Progenitor cell of endocrine pancreas (in vitro differentiated cells): Measurements from ENCODE around the gene STK35. TPM values are rescaled to one million over a fixed set of nuclear protein-coding genes. Genes with fewer than 3 reads are reported as not detected.
A peak's percentile ranks its signal among the peaks of the same experiment; 100 is the strongest.

ENCODE experiments used
- DNase-seq: peaks from one replicate; pipeline ENCODE4 v3.0.0; 2021; ENCODE audit warnings: low spot score; ENCODE audit not compliant: unreplicated experiment
- H3K27ac Mint-ChIP-seq: 2 replicates; pipeline ENCODE4 v1.8.0; 2021; ENCODE audit warnings: mild to moderate bottlenecking, moderate library complexity, mixed read lengths
- H3K27me3 Mint-ChIP-seq: 2 replicates; pipeline ENCODE4 v1.8.0; 2021; ENCODE audit warnings: mixed read lengths
- H3K36me3 Mint-ChIP-seq: 2 replicates; pipeline ENCODE4 v1.8.0; 2022; ENCODE audit warnings: mixed read lengths; ENCODE audit not compliant: insufficient read depth
- H3K4me1 Mint-ChIP-seq: 2 replicates; pipeline ENCODE4 v1.8.0; 2021; ENCODE audit warnings: low read depth, mixed read lengths
- H3K4me3 Mint-ChIP-seq: 2 replicates; pipeline ENCODE4 v1.8.0; 2021; ENCODE audit warnings: low read depth, mild to moderate bottlenecking, moderate library complexity, mixed read lengths
- H3K9me3 Mint-ChIP-seq: 2 replicates; pipeline ENCODE4 v1.8.0; 2021; ENCODE audit warnings: low read depth, mixed read lengths
- CTCF ChIP-seq: fragments of 200-600 bp; sonication (generic); IDR thresholded peaks from one replicate; pipeline ENCODE4 v1.5.0; 2021; ENCODE audit warnings: antibody characterized with exemption, mild to moderate bottlenecking; ENCODE audit not compliant: unreplicated experiment
- total RNA-seq: library from RNA; stranded (reverse); gene quantifications from 2 replicates; pipeline ENCODE4 v1.2.1, GENCODE V29; 2021

The STK35 gene
- total RNA-seq, 1 donor from 2014 or later, result 41.9 TPM

GRCh38 chr20:2124564-2125213 is 23.1 kb downstream of the STK35 start:
- Mint-ChIP-seq H3K4me3 (no peak overlapping the region), H3K4me1 (peaks cover 7% of the 10 kb centered on the region), H3K27me3 (no peaks in the 10 kb centered on the region), H3K9me3 (no peaks in the 10 kb centered on the region), H3K36me3 (peaks cover 2% of the 10 kb centered on the region), H3K27ac (no peak overlapping the region)
- TF ChIP-seq CTCF, result no peak
- no peak for DNase-seq

- H3K9me3 Mint-ChIP-seq, result no peaks in the 10 kb centered on the region
- H3K27ac Mint-ChIP-seq, result no peak overlapping the region
Measured at GRCh38 chr20:2125474-2126112, 24.0 kb downstream of the STK35 start.

GRCh38 chr20:2127238-2127637 is 25.6 kb downstream of the STK35 start:
- H3K9me3 Mint-ChIP-seq, result no peaks in the 10 kb centered on the region
- TF ChIP-seq CTCF, result no peak
- no peaks in the 10 kb centered on the region for H3K27me3 Mint-ChIP-seq
- peak overlapping the region; percentile 15 for H3K27ac Mint-ChIP-seq
- H3K4me1 Mint-ChIP-seq, result peaks cover 12% of the 10 kb centered on the region
- DNase-seq, result no peak
- H3K4me3 Mint-ChIP-seq, result no peak overlapping the region
- peaks cover 1% of the 10 kb centered on the region for H3K36me3 Mint-ChIP-seq

More at GRCh38 chr20:2125474-2126112, 24.0 kb downstream of the STK35 start:
- Mint-ChIP-seq H3K36me3 (no peaks in the 10 kb centered on the region), H3K4me3 (no peak overlapping the region), H3K27me3 (no peaks in the 10 kb centered on the region), H3K4me1 (peaks cover 11% of the 10 kb centered on the region)
- DNase-seq, result no peak
- no peak for TF ChIP-seq CTCF

- DNase-seq, result no peak
- Mint-ChIP-seq H3K36me3 (peaks cover 1% of the 10 kb centered on the region), H3K4me1 (peaks cover 22% of the 10 kb centered on the region), H3K9me3 (no peaks in the 10 kb centered on the region), H3K27me3 (no peaks in the 10 kb centered on the region), H3K27ac (no peak overlapping the region), H3K4me3 (no peak overlapping the region)
- no peak for TF ChIP-seq CTCF
Measured at GRCh38 chr20:2128542-2128941, 26.9 kb downstream of the STK35 start.

GRCh38 chr20:2130062-2130591 is 28.5 kb downstream of the STK35 start:
- no peak for DNase-seq
- peaks cover 22% of the 10 kb centered on the region for H3K4me1 Mint-ChIP-seq
- H3K9me3 Mint-ChIP-seq, result no peaks in the 10 kb centered on the region
- no peak overlapping the region for H3K4me3 Mint-ChIP-seq
- H3K27ac Mint-ChIP-seq, result no peak overlapping the region
- no peaks in the 10 kb centered on the region for H3K27me3 Mint-ChIP-seq
- peaks cover 1% of the 10 kb centered on the region for H3K36me3 Mint-ChIP-seq
- no peak for TF ChIP-seq CTCF
